SIG-M5 treated with dmso at 0.1 percent for 504 hours (cell line): ENCODE measurements around the gene MMAB.

Experiments
- DNase-seq: peaks from one replicate; lab custom pipeline; 2025; ENCODE audit not compliant: unreplicated experiment; lab: John Stamatoyannopoulos, UW

The MMAB gene

DNA sequence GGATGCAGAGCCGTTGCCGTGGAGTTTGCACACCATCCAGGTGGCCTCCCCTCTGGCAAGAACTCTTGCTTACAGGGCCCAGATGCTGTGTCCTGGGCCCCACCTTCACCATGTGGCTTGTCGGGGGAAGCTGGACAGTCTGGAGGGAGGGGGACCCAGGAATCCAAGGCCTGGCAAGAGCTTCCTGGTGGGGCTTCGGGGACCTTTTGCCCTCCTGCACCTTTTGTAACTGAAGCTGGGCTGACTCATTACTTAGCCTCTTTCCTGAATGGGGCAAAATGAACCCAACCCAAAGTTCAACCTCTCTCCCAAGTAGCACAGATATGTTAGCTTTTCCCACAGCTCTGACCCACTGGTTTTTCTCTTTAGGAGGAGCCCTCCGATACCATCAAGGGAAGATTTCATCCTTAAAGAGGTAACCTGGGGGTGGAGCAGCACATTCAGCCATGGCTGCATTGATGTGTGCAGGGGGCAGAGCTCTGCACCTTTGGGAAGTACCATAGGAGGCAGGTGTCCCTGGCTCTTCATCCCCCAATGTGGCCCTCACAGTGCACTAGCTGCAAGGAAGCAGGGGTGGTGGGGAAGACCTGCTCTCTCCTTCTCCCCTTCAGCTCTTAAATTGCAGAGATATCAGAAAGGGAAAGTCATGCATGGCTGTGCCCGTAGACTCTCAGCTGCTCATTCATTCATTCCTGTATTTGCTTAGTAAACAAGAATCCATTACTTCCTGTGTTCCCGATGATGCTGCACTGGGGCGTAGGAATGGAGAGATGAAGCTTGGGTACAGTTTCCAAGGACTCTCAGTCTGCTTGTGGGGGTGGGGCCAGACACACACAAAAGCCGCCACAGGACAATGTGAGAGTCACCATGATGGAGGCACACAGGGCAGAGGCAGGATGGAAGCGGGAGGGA is 13.3 kb upstream of the MMAB start:
- DNase-seq, result no peak

DNA sequence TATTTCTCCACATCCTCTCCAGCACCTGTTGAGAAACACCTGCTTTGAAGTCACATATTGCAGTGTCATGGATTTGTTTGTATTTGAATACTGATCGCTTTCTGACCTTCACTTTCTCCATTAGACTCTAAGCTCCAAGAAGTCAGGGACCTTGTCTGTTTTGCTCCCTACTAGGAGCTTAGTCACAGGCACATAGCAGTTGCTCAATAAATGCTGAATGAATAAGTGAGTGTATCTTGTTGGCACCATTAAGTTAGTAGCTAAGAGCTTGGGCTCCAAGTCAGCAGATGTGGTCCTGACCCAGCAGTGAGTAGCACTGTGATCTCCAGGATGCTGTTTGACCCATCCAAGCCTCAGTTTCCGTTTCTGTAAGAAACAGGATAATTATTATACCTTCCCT is 10.4 kb upstream of the MMAB start:
- DNase-seq, result no peak

DNA sequence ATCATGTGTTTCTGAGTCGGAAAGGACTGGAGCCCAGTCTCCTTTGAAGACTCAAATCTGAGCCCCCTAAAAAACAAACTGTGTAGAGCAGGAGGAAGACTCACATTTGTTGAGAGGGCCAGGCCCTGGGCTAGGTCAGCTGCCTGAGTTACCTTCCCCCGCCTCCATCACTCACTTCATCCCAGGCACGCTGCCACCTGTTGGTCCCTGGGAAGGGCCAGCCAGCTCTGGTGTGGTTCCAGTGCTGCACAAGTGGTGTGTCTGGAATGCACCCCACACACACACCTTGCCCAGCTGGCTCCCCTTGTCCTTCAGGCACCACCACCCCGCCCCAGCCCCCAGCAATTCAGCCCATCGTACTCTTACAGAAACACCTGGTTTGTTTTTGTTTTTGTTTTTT is 9.3 kb upstream of the MMAB start:
- no peak for DNase-seq

DNA sequence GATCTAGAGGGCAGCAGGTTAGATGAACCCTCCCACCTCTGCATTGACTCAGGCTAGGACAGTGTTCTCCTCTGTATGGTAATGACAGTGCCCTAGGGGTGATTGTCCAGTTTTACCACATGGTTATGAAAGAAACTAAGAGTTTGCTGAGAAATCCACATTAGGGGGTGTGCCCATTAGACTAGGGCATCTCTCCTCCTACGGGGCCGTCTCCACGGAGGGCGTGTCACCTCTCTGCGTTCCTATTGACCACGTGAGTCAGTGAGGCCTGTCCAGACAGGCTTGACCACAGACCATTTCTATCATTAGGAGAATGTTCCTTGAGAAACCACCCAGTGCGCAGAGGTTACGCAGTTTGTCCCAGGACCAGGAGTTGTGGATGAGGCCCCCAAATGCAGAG is 8.6 kb upstream of the MMAB start:
- DNase-seq, result no peak

DNA sequence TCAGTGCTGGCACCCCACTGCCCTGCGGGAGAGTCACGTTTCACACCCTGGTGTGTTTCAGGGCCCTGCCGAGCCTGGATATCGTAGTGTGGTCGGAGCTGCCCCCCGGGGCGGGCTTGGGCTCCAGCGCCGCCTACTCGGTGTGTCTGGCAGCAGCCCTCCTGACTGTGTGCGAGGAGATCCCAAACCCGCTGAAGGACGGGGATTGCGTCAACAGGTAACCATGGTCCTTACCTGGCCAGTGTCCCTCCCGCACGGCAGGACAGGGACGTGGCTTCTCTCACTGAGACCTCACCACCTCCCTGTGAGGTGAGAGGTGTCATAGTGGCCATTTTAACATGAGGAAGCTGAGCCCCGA is 8.0 kb upstream of the MMAB start:
- DNase-seq, result no peak

DNA sequence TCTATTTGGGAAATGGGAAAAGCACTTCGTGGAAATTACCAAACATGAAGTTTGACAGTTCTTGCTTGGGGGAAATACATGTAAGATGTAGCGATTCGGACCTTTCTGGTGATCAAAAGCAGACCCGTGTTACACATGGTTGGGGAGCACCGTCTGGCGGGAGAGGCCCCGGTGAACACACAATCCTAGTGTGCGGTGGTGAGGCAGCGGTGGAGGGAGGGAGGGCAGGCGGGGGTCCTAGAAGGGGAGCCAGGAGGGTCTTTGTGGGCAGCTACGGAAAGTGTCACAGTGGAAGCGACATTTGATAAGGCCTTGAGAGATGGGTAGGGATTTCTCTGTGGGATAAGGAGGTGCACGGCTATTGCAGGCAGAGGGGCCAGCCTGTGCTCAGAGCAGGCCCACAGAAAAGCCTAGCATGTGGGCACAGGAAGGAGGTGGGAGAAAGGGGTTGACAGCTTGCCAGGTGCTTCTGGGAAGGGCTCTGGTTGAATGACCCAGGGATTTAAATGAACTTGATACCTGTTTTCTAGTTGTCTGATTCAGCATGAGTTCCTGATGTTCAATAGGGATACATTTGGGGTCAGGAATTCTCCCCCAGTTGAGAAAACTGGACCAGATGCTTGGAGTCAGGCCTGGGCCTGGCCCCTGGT is 7.5 kb upstream of the MMAB start:
- DNase-seq, result no peak

DNA sequence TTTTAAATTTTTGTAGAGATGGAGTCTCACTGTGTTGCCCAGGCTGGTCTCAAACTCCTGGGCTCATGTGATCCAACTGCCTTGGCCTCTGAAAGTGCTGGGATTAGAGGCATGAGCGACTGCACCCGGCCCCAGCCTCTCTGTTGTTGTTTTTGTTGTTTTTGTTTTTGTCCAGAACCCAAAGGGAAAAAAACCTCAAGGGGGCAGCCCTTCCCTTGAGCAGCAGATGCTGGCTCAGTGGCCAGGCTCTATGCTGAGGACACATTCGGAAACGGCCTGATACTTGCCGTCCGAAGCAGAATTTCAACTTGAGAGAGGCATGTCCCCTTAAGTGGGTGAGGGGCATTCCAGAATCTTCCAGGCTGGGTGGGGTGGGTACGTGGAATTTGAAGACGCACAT is 7.0 kb upstream of the MMAB start:
- no peak for DNase-seq

DNA sequence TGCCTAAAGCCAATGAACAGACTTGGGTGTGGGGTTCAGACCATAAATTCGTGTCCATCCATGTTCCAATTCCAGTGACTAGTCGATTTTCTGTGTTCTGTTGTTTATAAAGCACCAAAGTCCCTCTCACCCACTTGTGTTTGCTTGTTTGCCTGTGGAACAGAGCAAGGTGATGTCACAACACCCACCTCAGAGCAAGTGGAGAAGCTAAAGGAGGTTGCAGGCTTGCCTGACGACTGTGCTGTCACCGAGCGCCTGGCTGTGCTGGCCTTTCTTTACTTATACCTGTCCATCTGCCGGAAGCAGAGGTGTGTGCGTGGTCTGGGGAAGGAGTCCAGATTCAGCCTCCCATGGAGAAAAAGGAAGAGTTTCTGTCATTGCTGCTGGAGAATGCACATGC is 6.3 kb upstream of the MMAB start:
- DNase-seq, result no peak

DNA sequence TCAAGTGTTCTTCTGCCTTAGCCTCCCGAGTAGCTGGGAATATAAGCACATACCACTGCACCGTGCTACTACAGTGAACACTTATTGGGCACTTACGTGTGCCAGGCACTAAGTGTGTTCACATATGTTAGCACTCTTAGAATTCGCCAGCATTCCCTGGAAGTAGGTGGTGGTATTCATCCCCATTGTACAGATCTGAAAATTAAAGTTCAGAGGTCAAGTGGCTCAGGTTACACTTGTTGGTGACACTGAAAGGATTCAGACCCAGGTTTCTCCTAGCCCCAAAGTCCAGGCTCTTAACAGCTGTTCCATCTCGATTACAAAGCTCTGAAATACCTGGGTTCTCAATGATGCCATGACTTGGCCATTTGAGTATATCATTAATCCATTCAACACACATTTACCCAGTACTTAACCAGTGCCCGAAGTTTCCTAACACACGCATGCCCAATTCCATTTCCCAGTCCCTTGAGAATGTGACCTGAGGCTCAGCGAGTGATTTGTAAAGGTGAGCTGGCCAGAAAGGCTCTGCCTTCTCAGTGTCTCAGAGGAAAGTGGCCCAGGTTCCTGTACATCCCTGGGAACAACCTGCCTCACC is 5.1 kb upstream of the MMAB start:
- DNase-seq, result no peak

DNA sequence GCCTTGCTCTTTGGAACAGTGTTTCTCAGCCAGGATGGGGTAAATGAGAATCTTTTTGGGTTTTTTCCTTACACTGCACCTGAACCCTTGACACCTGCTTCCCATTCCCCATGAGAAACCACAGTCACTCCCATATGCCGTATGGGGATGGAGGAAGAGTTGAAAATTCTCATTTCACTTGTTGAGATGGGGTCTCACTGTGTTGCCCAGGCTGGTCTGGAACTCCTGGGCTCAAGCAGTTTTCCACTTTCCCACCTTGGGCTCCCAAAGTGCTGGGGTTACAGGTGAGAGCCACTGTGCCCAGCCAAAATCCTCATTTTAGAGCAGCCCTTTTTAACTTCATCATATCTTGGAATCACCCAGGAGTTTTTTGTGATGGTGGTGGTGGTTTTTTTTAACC is 4.0 kb upstream of the MMAB start:
- DNase-seq, result no peak

DNA sequence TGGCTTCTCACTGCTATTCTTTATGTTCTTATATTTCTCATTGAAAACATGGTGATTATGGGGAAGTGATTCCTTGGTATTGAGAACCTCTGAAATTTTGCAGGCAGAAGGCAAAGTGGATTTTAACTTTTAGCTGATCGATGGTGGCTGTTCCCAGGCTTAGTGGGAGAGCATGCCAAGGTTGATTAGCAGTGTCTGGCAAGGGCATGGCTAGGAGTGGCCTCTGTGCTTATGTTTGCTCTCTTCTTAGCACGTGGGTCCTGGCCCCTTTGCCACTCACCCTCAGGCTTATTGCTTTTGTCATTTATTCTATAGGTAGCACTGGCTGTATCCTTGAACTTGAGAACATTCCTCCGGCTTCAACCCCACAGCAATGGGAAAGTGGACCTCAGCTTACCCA is 2.4 kb upstream of the MMAB start:
- DNase-seq, result no peak

DNA sequence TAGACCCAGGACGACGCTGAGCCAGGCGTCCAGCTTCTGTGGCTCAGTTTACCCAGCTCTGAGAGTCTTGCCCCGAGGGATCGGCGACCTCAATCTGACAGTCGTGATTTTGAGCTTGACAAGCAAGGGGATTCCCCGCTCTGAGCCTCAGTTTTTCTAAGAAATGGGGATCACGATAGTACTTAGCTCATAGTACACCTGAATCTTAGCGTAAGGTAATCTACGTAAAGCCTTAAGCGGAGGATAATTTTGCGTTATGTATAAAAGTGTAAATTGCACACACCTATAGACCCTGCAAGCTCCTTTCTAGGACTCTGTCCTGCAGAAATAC is 575 bp upstream of the MMAB start:
- DNase-seq, result no peak

DNA sequence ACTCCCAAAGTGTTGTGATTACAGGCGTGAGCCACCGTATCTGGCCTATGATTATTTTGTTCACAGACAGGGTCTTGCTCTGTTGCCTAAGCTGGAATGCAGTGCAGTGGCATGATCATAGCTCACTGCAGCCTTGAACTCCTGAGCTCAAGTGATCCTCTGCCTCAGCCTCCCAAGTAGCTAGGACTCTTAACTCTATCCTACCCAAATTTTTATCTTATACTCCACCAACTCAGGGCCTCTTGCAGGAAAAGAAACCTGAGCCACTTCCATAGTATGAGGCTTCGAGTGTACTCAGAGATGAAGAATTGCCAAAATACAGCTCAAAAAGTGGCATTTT is 828 bp downstream of the MMAB start:
- no peak for DNase-seq

DNA sequence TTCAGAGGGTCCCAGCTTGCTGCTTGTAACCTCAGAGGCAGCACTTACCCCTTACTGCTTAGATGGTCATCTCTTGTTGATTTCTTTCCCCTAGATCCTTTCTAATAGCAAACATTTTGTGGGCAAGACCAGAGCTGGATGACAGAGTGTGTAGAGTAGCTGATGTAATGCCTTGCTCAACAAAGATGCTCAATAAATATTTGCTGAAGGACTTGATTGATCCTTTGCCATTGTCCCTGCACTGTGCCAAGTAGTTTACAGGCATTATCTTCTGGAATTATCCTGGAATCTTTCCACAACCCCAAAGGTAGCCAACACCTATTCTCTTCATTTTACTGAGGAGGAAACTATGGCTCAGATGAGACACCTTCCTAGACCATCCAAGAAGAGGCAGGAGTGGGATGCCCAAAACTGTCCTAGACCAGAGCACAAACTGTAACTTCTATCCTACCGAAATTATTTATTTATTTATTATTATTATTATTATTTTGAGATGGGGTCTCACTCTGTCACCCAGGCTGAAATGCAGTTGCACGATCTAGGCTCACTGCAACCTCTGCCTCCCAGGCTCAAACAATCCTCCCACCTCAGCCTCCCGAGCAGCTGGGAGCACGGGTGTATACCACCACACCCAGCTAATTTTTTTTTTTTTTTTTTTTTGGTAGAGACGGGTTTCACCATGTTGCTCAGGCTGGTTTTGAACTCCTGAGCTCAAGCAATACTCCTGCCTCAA is 1.4 kb downstream of the MMAB start:
- DNase-seq, result no peak

DNA sequence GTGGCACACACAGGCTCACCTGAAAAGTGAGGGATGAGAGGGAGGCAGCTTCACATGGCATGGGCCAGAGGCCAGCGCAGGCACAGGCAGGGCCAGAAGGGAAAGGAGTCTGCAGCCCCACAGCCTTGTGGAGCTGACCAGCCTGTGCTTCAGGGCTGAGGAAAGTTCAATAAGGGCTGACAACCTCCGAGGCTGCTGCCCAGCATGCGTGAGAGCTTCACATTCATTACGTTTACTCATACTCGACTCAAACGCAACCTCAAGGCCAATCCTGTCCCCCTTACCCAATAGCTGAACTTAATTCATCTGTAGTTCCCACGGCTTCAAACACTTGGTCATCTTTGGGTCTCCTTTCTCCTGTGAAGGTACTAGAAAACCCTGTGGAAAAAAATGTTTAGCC is 4.8 kb downstream of the MMAB start:
- DNase-seq, result no peak

DNA sequence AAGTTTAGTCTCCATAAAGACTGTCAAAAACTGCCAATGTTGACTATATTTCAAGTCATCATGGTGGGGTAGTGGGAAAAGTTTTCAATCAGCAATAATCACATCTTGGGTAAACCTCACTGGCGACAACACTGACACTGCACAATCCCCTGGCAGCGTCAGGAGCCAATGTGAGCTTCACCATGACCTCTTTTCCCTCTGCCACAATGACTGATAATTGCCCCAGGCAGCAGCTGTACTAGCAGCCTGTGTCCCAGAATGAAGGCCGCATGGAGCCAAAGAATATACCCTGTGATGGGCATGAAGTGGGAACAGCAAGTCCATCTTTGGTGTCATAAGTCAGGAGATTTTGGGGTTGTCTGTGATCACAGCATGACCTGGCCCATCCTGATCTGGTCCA is 5.3 kb downstream of the MMAB start:
- DNase-seq, result no peak

DNA sequence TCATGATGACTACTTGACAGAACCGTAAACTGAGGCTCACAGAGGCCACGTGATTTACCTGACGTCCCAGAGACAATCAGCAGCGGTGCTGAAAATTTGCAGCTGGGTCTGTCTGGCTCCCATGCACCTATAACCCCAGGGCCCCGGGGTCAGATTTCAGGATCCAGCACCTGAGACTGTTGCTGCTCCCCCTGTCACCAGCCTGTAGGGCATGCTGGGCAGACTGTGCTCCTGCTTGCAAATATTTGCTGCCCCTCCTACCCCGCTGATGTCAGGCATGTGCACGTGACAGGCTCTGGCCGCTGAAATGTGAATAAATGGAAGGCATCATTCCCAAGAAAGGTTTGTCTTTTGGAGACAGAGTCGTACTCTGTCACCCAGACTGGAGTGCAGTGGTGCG is 6.0 kb downstream of the MMAB start:
- no peak for DNase-seq

DNA sequence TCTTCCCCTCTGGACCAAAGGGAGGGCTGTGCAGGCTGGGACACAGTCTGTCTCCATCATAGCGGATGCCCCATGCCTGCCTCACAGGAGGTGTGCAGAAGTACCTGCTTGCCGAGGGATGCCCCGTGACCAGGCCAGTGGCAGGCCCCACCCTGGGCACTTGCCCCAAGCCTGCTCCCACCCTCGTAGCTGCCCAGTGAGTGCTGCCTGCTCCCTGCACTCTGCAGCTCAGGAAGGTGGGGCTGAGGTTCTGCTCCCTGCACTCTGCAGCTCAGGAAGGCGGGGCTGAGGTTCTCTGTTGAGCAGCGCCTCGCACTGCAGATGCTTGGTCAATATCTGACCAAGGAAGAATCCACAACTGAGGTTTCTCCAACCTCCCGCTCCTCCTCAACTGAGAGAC is 6.9 kb downstream of the MMAB start:
- DNase-seq, result no peak

DNA sequence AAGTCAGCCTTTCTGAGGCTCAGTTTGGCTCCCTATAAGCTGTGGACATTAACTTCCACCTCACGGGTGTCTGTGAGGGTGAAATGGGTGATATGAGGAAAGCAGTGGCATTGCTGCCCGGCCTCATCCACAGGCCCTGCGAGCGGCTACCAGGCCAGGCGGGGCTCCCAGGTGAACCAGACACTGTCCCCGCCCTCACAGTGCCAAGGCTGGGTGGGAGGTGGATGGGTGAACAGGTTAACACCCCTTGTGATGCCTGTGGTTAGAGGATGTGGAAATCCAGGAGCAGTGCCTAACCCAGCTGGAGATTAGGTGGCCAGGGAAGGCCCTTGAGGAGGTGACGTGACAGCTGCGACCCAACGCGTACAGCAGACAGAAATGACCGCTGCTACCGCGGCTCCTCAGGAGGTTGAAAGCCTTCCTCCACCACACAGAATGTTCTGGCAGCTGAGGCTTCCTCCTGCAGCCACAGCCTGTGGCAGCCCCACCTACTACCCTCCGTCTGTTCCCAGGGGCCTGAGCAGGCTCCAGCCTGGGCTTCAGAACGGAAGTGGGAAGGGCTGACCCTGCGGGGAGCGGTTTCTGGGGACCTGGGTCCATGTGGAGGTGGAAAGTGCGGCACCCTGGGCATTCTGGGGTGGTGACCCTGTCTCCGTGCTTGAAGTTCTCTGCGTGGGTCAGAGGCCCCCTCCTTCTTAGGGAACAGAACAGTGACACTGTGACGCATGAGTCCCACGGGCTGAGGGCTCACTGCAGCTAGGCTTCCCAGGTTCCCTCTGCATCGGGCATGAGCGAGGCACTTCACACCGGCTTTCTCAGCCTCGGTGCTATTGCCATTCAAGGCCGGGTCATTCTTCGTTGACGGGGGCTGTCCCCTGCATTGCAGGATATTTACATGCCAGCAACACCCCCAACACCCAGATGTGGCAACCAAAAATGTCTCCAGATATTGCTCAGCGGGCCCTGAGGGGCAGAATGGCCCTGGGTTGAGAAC is 9.7 kb downstream of the MMAB start:
- DNase-seq, result no peak

DNA sequence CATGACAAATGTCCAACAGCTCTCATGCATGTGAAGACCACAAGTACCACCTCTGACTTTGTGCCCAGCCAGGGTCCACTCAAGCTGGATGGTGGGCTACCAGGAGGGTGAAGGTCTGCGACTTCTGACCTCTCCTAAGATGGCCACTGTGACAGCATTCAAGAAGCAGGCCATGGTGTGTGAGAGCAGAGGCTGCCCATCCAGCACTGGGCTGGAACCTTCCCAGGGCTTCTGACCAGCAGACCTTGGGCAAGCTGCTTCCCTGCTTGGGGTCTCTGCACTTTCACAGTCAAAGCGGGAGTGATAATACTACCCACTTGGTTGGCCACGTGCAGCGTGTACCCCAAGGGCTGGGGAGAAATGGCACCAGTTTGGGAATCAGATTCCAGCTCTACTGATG is 10.4 kb downstream of the MMAB start:
- DNase-seq, result no peak

DNA sequence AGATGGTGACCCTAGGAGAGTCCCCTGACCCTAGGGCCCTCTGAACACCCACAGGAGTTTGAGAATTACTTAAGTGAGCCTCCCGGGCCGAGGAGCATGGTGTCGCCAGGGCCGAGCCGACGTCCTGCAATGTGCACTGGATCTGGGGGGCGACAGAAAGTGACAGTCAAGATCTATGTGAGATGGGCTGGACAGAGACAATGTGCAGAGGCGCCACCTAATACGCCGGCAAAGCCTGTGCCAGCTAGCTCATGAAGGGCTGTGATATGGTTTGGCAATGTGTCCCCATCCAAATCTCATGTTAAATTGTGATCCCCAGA is 11.6 kb downstream of the MMAB start:
- DNase-seq, result no peak
